HL-60/S4 treated with retinoic acid at 250 ng/mL for 4 days and 3 days (cell line): ENCODE measurements around the gene AQP7.
"Not testable (repeated sequence)": the region's sequence is repeated elsewhere in the genome, so short reads cannot be mapped to it uniquely, and the experiment has no call there.

Source experiments
- in situ Hi-C: fragments of 300-500 bp; cut with MboI; formaldehyde crosslinking; loops from 2 replicates; pipeline ENCODE4 v1.7.0; 2022; ENCODE audit warnings: low sequenced_read_pairs

The AQP7 gene

GRCh38 chr9:33434317-33435105, 32.1 kb upstream of the AQP7 start:
- in situ Hi-C loops = no loop called here

DNA sequence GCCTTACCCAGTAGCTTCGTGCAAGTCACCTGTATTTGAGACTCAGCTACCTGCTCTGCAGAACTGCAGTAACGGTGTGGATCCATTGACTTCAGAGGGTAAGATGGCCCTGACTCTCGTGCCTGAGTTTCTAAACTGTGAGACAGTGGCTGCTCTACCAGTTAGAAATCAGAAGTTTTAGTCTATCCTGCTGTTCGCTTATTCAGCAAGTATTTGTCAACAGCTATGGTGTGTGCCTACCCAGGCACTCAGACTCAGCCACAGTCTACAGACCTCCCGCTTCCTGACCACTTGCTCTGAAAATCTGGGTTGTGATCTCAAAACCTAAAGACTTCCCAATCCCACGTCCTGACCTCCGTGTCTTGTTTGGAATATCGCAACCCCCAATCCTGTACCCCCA, 31.5 kb upstream of the AQP7 start:
- in situ Hi-C loops = no loop called here

GRCh38 chr9:33431420-33431819, 29.1 kb upstream of the AQP7 start:
- in situ Hi-C loops = no loop called here

GRCh38 chr9:33430942-33431341, 28.6 kb upstream of the AQP7 start:
- in situ Hi-C loops = no loop called here

GRCh38 chr9:33429256-33429985, 27.1 kb upstream of the AQP7 start:
- in situ Hi-C loops = no loop called here

DNA sequence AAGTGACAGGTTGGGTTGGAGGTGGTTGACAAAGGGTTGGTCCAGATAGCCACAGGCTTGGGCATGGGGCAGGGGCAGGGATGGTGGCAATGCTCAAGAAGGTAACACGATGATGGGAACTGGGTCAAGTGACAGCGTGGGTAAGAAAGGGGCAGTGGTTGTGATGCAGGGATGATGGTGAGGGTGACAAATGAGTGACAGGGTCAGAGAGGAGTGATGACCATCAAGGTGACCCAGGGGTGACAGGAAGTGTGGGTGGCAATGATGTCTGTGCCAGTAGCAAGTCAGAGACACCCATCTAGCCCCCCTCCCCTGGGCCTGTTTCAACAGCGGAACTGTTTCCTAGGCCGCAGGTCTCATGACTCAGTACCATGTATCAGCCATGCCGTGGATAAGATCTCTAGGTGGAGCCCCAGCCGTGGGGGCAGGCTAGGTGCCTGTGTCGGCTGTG, 24.5 kb upstream of the AQP7 start:
- in situ Hi-C loops = no loop called here

DNA sequence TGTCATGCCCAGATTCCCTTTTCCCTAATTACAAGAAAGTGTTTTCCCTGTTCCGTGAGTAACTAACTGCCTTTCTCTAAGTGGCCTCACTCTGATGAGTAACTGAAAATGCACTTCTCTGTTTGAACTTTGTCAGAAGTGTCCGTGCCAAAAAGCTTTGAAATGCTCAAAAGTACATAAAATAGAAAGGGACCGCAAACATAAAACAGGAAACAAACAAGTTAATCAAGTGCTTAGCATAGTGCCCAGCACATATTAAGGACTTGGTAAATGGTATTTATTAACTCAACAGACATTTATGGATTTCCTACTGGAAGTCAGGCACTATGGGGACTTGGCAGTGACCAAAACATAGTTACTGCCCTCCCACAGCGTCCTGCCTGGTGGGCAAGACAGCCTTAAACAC, 22.8 kb upstream of the AQP7 start:
- in situ Hi-C loops = no loop called here

DNA sequence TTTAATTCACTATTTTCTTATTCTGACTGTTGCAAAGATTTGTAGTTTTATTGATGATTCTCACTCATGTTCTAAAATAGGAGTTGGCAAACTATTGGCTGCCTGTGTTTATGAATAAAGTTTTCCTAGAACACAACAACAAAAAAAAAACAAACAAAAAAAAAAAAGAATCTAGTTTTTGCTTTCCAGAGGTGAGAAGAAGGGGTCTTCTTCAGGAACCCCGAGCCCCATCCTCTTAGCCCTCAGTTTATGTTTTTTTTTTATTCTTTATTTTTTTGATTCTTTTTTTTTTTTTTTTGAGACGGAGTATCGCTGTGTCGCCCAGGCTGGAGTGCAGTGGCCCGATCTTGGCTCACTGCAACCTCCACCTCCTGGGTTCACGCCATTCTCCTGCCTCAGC, 22.1 kb upstream of the AQP7 start:
- in situ Hi-C loops = not testable (repeated sequence)

- in situ Hi-C loops = not testable (repeated sequence)
These were observed 21.7 kb upstream of the AQP7 start for GRCh38 chr9:33424043-33424442.

DNA sequence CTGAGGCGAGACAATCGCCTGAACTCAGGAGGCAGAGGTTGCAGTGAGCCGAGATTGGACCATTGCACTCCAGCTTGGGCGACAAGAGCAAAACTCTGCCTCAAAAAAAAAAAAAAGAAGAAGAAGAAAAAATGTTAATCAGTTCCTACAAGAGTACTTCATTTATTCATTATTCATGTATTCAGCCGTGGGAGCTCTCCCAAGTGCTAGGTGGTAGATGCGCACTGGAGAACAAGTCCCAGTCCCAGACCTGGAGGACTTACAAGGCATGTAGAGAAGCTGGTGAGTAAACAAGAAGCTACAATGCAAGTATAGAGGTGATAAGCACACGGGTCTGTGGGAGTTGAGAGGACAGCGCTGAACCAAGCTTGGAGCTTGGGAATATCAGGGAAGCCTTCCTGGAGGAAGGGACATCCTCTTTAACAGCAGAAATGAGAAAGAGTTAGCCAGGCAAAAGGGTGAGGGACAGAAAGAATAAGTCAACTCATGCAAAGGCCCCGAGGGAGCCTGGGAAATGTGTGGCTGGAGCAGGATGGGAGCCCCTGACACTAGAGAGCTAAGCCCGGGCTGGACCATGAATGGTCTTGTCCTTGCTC, 17.4 kb upstream of the AQP7 start:
- in situ Hi-C loops = no loop called here

- in situ Hi-C loops = no loop called here
These were observed 15.7 kb upstream of the AQP7 start for GRCh38 chr9:33418090-33418489.

DNA sequence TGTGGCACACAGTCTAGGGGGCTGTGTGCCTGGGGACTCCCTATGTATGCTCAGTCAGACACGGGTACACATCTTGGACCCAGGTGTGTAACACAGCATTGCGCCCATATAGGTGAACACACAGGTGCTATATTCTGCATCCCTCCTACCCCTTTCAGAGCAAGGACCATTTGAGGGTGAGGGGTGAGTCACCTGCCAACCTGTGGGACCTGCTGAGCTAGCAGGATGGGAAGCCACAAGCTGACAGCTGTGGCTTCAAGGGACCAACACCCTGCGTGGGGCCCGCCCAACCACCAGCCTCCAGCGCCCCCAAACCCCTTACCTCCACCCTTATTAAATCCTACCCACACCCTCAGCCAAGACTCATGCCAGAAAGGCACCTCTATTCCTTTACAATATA, 14.6 kb upstream of the AQP7 start:
- in situ Hi-C loops = no loop called here

DNA sequence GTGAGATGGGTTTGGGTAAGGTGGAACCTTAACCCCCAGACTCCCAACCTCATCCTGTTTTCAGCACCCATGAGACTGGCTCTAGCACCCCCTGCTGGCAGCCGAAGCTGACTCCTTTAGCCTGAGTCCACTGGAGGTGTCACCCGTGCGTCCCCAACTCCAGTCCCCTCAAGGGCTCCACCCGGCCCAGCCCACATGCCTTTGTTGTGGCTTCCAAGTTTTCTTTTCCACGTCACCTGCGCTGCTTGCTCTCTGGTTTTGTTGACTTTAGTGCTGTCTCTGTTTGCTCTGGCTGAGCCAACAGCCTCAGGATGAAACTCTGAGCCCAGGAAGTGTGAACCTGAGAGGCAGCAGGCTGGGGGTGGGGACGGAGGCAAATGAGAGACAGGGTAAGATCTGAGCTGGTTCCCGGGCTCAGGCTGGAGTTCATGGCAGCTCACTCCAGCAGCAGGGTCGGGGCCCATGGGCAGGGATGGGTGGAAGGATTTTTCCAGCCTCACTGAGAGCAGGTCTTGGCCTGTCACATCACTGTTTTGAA, 13.2 kb upstream of the AQP7 start:
- in situ Hi-C loops = no loop called here

DNA sequence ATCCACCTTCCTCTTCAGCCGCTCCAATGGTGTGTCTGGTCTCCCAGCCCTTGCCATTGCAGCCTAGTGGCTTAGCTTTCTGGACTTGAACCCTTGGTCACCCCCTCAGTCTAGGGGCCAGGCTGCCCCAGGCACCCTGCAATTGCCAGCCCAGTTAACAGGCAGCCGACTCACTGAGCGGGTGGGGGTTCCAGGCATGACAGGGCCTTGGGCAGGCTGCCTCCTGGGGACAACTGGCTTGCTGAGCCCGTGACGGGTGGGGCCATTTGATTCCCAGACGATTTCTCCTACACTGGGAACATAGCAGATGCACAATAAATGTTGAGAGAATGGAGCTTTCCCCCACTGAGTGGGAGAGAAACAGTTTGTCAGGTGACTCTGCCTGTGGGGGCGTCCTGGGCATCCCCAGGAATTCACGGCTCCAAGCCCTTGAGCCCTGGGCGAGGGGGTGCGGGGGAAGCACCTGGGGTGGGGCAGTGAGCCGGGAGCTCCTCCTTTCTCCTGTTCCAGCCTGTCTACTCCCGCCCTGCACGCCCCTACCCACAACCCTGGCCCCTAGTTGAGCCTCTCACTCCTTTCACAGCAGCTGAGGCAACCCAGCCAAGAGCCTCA, 12.6 kb upstream of the AQP7 start:
- in situ Hi-C loops = no loop called here

- in situ Hi-C loops = no loop called here
These were observed 11.9 kb upstream of the AQP7 start for GRCh38 chr9:33414268-33414667.

GRCh38 chr9:33408087-33408486, 5.7 kb upstream of the AQP7 start:
- in situ Hi-C loops = no loop called here

DNA sequence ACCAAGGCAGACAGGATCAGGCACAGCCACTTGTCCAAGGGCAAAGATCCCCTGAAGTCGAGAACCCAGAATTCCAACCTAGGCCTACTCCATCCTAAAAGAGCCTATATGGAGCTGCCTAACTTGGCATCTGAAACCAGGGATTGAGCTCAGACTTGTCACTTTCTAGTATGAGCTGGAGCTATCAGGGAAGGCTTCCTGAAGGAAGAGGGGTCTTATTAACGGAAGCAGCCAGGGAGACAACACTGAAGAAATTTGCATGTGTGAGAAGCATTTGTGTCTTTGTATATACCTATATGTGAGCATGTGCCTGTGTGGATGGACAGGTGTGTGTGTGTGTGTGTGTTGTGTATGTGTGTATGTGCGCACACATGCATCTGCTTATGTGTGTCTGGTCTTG, 4.7 kb upstream of the AQP7 start:
- in situ Hi-C loops = no loop called here

DNA sequence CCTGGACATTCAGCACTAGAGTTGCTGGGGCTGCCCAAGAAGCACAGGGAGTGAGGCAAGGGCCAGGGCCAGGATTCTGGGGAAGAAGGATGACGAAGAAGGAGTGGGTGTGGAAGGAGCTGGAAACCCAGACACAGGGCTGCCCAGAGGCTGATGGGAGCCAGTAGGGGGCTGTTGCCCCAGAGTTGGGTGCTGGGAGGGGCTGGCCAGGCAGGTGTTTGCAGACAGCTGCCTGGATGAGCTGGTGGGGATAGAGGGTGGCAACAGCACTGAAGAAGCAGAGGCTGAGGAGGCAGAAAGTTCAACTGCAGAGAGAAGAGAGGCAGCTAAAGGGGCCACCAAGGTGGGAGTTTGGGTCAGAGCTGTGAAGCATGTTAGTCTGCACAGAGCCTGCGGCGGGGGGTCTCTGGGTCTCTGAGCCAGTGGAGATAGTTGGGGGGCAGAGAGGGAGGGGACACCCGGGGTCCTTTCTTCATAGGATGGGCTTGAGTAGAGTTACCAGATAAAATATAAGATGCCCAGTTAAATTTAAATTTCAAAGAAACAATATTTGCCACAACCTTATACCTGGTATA, 2.5 kb upstream of the AQP7 start:
- in situ Hi-C loops = no loop called here

DNA sequence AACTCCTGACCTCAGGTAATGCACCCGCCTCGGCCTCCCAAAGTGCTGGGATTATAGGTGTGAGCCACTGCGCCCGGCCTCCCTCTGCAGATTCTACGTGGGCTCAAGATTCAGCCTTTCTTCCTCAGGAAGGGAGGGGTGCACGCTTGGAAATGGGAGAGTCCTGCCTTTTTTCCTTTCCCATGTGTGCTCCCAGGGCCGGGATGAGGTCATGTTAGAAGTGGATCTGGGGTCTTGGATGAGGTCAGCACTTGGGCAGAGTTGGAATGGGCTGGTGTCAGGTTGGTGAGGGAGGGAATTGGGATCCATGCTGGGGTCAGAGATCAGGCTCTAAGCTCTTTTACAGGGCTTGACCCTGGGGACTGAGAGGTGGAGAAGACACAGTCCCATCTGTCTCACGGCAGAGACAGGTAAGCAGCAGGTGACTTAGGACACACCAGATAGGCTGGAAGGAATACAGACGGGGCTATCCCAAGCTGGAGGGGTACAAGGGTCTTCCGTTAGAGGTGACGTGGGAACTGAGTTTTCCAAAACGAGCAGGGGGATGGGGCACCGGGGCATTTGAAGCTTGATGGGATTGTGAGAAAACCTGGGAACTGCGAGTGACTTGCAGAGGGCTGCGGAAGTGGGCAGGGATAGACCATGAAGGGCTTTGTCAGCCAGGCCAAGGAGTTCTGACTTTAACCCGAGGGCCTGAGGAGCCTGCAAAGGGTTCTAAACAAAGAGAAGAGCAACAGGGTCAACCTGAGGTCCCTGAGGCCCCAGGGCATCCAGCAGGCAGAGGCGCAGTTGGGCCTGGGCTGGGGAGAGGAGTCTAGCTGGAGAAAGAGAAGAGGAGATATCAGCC, 1.8 kb upstream of the AQP7 start:
- in situ Hi-C loops = no loop called here

- in situ Hi-C loops = not testable (repeated sequence)
These were observed 559 bp downstream of the AQP7 start for GRCh38 chr9:33401809-33402208.
